ENCODE results near the gene CLEC14A.

- TF ChIP-seq CTCF (IDR thresholded peaks at IDR 0.05) (no peak), EZH2 (IDR thresholded peaks at IDR 0.05; ENCODE audit: borderline replicate concordance, insufficient read depth, low read depth, low read length, poor library complexity, severe bottlenecking) (no peak)
Measured at GRCh38 chr14:38297681-38298080, 41.8 kb upstream of the CLEC14A start.
